ENCODE data around the gene FAM20C. TPM values are rescaled to one million over a fixed set of nuclear protein-coding genes. Genes with fewer than 3 reads are reported as not detected.

The FAM20C gene
- polyA plus RNA-seq, 1 experiment = 32.5 TPM

- ChIA-PET POLR2A (no interaction called here), CTCF (no interaction called here)
- DNase-seq (ENCODE audit: low read depth) = no peak
- TF ChIP-seq, protein P1, sequence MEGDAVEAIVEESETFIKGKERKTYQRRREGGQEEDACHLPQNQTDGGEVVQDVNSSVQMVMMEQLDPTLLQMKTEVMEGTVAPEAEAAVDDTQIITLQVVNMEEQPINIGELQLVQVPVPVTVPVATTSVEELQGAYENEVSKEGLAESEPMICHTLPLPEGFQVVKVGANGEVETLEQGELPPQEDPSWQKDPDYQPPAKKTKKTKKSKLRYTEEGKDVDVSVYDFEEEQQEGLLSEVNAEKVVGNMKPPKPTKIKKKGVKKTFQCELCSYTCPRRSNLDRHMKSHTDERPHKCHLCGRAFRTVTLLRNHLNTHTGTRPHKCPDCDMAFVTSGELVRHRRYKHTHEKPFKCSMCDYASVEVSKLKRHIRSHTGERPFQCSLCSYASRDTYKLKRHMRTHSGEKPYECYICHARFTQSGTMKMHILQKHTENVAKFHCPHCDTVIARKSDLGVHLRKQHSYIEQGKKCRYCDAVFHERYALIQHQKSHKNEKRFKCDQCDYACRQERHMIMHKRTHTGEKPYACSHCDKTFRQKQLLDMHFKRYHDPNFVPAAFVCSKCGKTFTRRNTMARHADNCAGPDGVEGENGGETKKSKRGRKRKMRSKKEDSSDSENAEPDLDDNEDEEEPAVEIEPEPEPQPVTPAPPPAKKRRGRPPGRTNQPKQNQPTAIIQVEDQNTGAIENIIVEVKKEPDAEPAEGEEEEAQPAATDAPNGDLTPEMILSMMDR (IDR thresholded peaks at IDR 0.05; ENCODE audit: insufficient read depth, low read depth, low read length) = no peak
- Histone ChIP-seq H3K27me3 (ENCODE audit: control insufficient read depth, insufficient read depth, low read length) (no peaks in the 10 kb centered on the region), H3K4me3 (ENCODE audit: low read depth, low read length) (no peak overlapping the region), H3K36me3 (ENCODE audit: control insufficient read depth, insufficient read depth, low read length) (peaks cover 62% of the 10 kb centered on the region)
Observed at GRCh38 chr7:253581-254336, 61.4 kb downstream of the FAM20C start.

GRCh38 chr7:254337-255037 is 62.1 kb downstream of the FAM20C start:
- DNase-seq (ENCODE audit: low read depth) = no peak
- POLR2A ChIA-PET = no interaction called here
- peaks cover 64% of the 10 kb centered on the region for H3K36me3 ChIP-seq (ENCODE audit: control insufficient read depth, insufficient read depth, low read length)
- no peaks in the 10 kb centered on the region for H3K27me3 ChIP-seq (ENCODE audit: control insufficient read depth, insufficient read depth, low read length)
- TF ChIP-seq, protein P1 (IDR thresholded peaks at IDR 0.05; ENCODE audit: insufficient read depth, low read depth, low read length) = no peak
- H3K4me3 ChIP-seq (ENCODE audit: low read depth, low read length) = no peak overlapping the region
- CTCF ChIA-PET = no interaction called here

DNA sequence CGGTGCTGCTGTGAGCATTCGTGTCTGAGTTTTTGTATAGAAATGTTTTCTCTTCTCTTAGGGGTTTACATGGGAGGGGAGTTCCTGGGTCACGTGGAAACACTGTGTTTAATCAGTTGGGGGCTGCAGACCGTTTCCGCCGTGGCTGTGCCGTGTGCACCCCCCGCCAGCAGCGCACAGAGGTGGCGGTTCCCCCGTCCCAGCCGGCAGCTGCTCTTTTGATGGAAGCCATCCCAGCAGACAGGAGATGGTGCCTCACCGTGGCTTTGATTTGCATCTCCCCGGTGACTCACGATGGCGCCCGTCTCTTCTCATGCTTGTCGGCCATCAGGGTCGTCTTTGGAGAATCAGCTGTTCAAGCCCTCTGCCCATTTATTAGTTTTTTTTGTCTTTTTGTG is 62.7 kb downstream of the FAM20C start:
- peaks cover 66% of the 10 kb centered on the region for H3K36me3 ChIP-seq (ENCODE audit: control insufficient read depth, insufficient read depth, low read length)
- no peak for DNase-seq (ENCODE audit: low read depth)
- no peak overlapping the region for H3K4me3 ChIP-seq (ENCODE audit: low read depth, low read length)
- H3K27me3 ChIP-seq (ENCODE audit: control insufficient read depth, insufficient read depth, low read length) = no peaks in the 10 kb centered on the region
- ChIA-PET CTCF (no interaction called here), POLR2A (no interaction called here)
- TF ChIP-seq, protein P1 (IDR thresholded peaks at IDR 0.05; ENCODE audit: insufficient read depth, low read depth, low read length) = no peak

DNA sequence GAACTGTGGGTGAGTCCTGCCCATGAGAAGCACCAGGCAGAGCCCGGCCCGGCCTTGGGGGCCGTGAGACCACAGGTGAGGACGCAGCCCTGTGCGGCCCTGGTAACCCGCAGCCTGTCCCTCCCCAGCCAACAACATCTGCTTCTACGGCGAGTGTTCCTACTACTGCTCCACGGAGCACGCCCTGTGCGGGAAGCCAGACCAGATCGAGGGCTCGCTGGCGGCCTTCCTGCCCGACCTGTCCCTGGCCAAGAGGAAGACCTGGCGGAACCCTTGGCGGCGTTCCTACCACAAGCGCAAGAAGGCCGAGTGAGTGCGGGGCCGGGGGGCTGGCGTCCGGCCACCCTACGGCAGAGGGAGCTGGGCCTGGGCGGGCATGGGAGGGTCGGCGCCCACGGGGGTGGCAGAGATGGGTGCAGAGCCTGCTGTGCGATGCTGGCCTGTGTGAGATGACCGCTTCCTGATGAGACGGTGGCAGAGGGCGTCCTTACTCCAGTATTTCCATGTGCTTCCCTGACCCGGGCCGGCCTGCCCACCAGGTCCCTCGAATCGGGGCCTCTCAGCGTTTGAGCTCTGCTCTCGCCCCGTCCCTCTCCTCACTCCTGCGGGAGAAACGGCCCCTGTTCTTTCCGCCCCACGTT is 63.5 kb downstream of the FAM20C start:
- TF ChIP-seq, protein P1 (IDR thresholded peaks at IDR 0.05; ENCODE audit: insufficient read depth, low read depth, low read length) = no peak
- no peak overlapping the region for H3K4me3 ChIP-seq (ENCODE audit: low read depth, low read length)
- POLR2A ChIA-PET = no interaction called here
- no peak for DNase-seq (ENCODE audit: low read depth)
- H3K27me3 ChIP-seq (ENCODE audit: control insufficient read depth, insufficient read depth, low read length) = no peaks in the 10 kb centered on the region
- H3K36me3 ChIP-seq (ENCODE audit: control insufficient read depth, insufficient read depth, low read length) = peaks cover 67% of the 10 kb centered on the region
- CTCF ChIA-PET = no interaction called here

GRCh38 chr7:256461-256940 is 64.1 kb downstream of the FAM20C start:
- no peaks in the 10 kb centered on the region for H3K27me3 ChIP-seq (ENCODE audit: control insufficient read depth, insufficient read depth, low read length)
- peaks cover 65% of the 10 kb centered on the region for H3K36me3 ChIP-seq (ENCODE audit: control insufficient read depth, insufficient read depth, low read length)
- ChIA-PET CTCF (no interaction called here), POLR2A (no interaction called here)
- DNase-seq (ENCODE audit: low read depth) = no peak
- H3K4me3 ChIP-seq (ENCODE audit: low read depth, low read length) = no peak overlapping the region
- TF ChIP-seq, protein P1 (IDR thresholded peaks at IDR 0.05; ENCODE audit: insufficient read depth, low read depth, low read length) = no peak

Data from BJ (cell line).